Keratinocyte (primary cell): ENCODE data around the gene SMAD3. TPM values are rescaled to one million over a fixed set of nuclear protein-coding genes. Genes with fewer than 3 reads are reported as not detected.
A peak's percentile ranks its signal among the peaks of the same experiment; 100 is the strongest.

ENCODE experiments used
- DNase-seq: peaks from one replicate; pipeline ENCODE4 v3.0.0-alpha.2; 2011; ENCODE audit warnings: low read depth, missing footprints, low spot score
- FAIRE-seq: peaks from 2 replicates; lab custom pipeline; 2011; peaks lifted over from hg19 to GRCh38; lab: Jason Lieb, UNC
- H2AFZ ChIP-seq: 2 replicates; pipeline ENCODE4 v1.6.0; 2012; ENCODE audit warnings: low read length, control low read depth, inconsistent platforms; ENCODE audit not compliant: control insufficient read depth
- H3K27ac ChIP-seq: 2 replicates; pipeline ENCODE4 v1.5.1; 2011; ENCODE audit warnings: low read length; ENCODE audit not compliant: control insufficient read depth, insufficient read depth
- H3K27me3 ChIP-seq: 3 replicates; pipeline ENCODE4 v1.6.0; 2011; ENCODE audit warnings: low read length; ENCODE audit not compliant: control insufficient read depth, insufficient read depth; ENCODE audit errors: extremely low read depth
- H3K36me3 ChIP-seq, 2 experiments: 2 replicates in 1 of 2; 3 replicates in 1 of 2; pipeline ENCODE4 v1.5.1; 2011; ENCODE audit warnings: low read length in 2 of 2, mild to moderate bottlenecking in 1 of 2; ENCODE audit not compliant: control insufficient read depth in 2 of 2, insufficient read depth in 2 of 2; ENCODE audit errors: extremely low read depth in 1 of 2
- H3K4me1 ChIP-seq: 3 replicates; pipeline ENCODE4 v1.5.1; 2011; ENCODE audit warnings: low read length; ENCODE audit not compliant: control insufficient read depth, insufficient read depth; ENCODE audit errors: extremely low read depth
- H3K4me2 ChIP-seq: 3 replicates; pipeline ENCODE4 v1.6.0; 2011; ENCODE audit warnings: low read depth, low read length; ENCODE audit not compliant: control insufficient read depth, insufficient read depth; ENCODE audit errors: extremely low read depth
- H3K4me3 ChIP-seq, 3 experiments: fragments of 200-600 bp in 1 of 3; sonication (generic) in 1 of 3; 2 replicates in 2 of 3; 3 replicates in 1 of 3; pipeline ENCODE4 v1.5.1; 2011 to 2016; ENCODE audit warnings: low read length in 3 of 3, mild to moderate bottlenecking in 3 of 3, control low read depth in 2 of 3, inconsistent platforms in 1 of 3, low read depth in 1 of 3, mixed read lengths in 1 of 3, mixed run types in 1 of 3, moderate library complexity in 1 of 3; ENCODE audit not compliant: control insufficient read depth in 2 of 3, insufficient read depth in 2 of 3; ENCODE audit errors: extremely low read depth in 1 of 3
- H3K79me2 ChIP-seq: 2 replicates; pipeline ENCODE4 v1.6.0; 2012; ENCODE audit warnings: low read length; ENCODE audit not compliant: control insufficient read depth, insufficient read depth
- H3K9ac ChIP-seq: 3 replicates; pipeline ENCODE4 v1.6.0; 2011; ENCODE audit warnings: low read length; ENCODE audit not compliant: control insufficient read depth, insufficient read depth; ENCODE audit errors: extremely low read depth
- H3K9me1 ChIP-seq: 3 replicates; pipeline ENCODE4 v1.6.0; 2011; ENCODE audit warnings: low read length; ENCODE audit not compliant: control insufficient read depth, insufficient read depth; ENCODE audit errors: extremely low read depth
- H3K9me3 ChIP-seq: 2 replicates; pipeline ENCODE4 v1.5.1; 2012; ENCODE audit warnings: low read depth, low read length; ENCODE audit not compliant: control insufficient read depth
- H4K20me1 ChIP-seq: 3 replicates; pipeline ENCODE4 v1.6.0; 2011; ENCODE audit warnings: low read length; ENCODE audit not compliant: control insufficient read depth, insufficient read depth; ENCODE audit errors: extremely low read depth
- CTCF ChIP-seq, 3 experiments: IDR thresholded peaks in 1 of 3; conservative IDR thresholded peaks in 1 of 3; optimal IDR thresholded peaks in 1 of 3; 2 replicates in 2 of 3; 3 replicates in 1 of 3; pipeline versions ENCODE3 to v1.5.1; 2011; ENCODE audit warnings: low read length in 3 of 3, mild to moderate bottlenecking in 3 of 3, moderate library complexity in 2 of 3, control low read depth in 1 of 3, inconsistent platforms in 1 of 3; ENCODE audit not compliant: insufficient read depth in 2 of 3; ENCODE audit errors: extremely low read depth in 1 of 3
- EZH2 ChIP-seq: IDR thresholded peaks from one replicate; pipeline ENCODE4 v1.6.1; 2012; ENCODE audit warnings: inconsistent platforms, mild to moderate bottlenecking, low read length, moderate library complexity
- dilution Hi-C: fragments of 300-500 bp; cut with MboI; formaldehyde crosslinking; loops from one replicate; pipeline ENCODE4 v1.7.0; 2020; ENCODE audit warnings: low sequenced_read_pairs; ENCODE audit not compliant: extremely low pct_ligation_motif_present
- polyA plus RNA-seq, 5 experiments: library from polyadenylated mRNA; depleted of rRNA in 3 of 5; stranded (reverse) in 3 of 5; stranded (forward) in 1 of 5; unstranded in 1 of 5; fragments of >200 nt; gene quantifications; 1 replicate in 1 of 5; 2 replicates in 3 of 5; 3 replicates in 1 of 5; pipeline versions ENCODE4 v1.2.1 to v1.2.3, GENCODE V29; 2011 to 2012; ENCODE audit warnings: missing spikeins in 2 of 5, low read depth in 1 of 5, low replicate concordance in 1 of 5

SMAD3 gene
- polyA plus RNA-seq, 1 donor (not counting 4 experiments of a cell fraction or from before 2014, with no cell fraction given), result 33.7 TPM

GRCh38 chr15:67050522-67051087 lies 14.8 kb upstream of the SMAD3 start:
- DNase-seq (no peak), FAIRE-seq (no peak)
- no peak overlapping the region for H3K4me3 ChIP-seq
- H3K79me2 ChIP-seq, result no peaks in the 10 kb centered on the region
- H3K27me3 ChIP-seq, result no peaks in the 10 kb centered on the region
- H2AFZ ChIP-seq, result no peak overlapping the region
- TF ChIP-seq CTCF (optimal IDR thresholded peaks at IDR 0.05 in 1 of 3, IDR thresholded peaks at IDR 0.05 in 1 of 3, conservative IDR thresholded peaks at IDR 0.05 in 1 of 3; ENCODE audit: extremely low read depth in 1 of 3, insufficient read depth in 2 of 3, low read length in 3 of 3) (no peak), EZH2 (no peak)
- H3K9me1 ChIP-seq, result no peaks in the 10 kb centered on the region
- no peaks in the 10 kb centered on the region for H3K36me3 ChIP-seq
- no peaks in the 10 kb centered on the region for H3K9me3 ChIP-seq
- H3K4me1 ChIP-seq, result peaks cover 32% of the 10 kb centered on the region
- peak overlapping the region; percentile 60 for H3K4me2 ChIP-seq
- dilution Hi-C loops, result no loop called here
- peak overlapping the region; percentile 6 for H3K27ac ChIP-seq
- H3K9ac ChIP-seq, result no peak overlapping the region
- H4K20me1 ChIP-seq, result no peaks in the 10 kb centered on the region

- Histone ChIP-seq H3K27ac (no peak overlapping the region), H3K9ac (no peak overlapping the region), H3K4me1 (peaks cover 32% of the 10 kb centered on the region), H3K36me3 (no peaks in the 10 kb centered on the region), H3K9me1 (no peaks in the 10 kb centered on the region), H3K79me2 (no peaks in the 10 kb centered on the region), H3K9me3 (no peaks in the 10 kb centered on the region), H4K20me1 (no peaks in the 10 kb centered on the region), H2AFZ (no peak overlapping the region), H3K4me2 (no peak overlapping the region), H3K4me3 (no peak overlapping the region), H3K27me3 (no peaks in the 10 kb centered on the region)
- DNase-seq, result no peak
- dilution Hi-C loops, result no loop called here
- TF ChIP-seq EZH2 (no peak), CTCF (optimal IDR thresholded peaks at IDR 0.05 in 1 of 3, IDR thresholded peaks at IDR 0.05 in 1 of 3, conservative IDR thresholded peaks at IDR 0.05 in 1 of 3; ENCODE audit: extremely low read depth in 1 of 3, insufficient read depth in 2 of 3, low read length in 3 of 3) (no peak)
- no peak for FAIRE-seq
Measured at GRCh38 chr15:67051088-67052045, 14.0 kb upstream of the SMAD3 start.
